RWPE2 (cell line): ENCODE measurements around the gene PGLYRP3.

Experiments used
- ATAC-seq: fragments of 200-7000 bp; cut with Tn5 transposase; 3 replicates; pipeline ENCODE4 v1.9.1; 2021; ENCODE audit warnings: low read depth
- DNase-seq: peaks from one replicate; pipeline ENCODE4 v3.0.0-alpha.2; 2020; ENCODE audit warnings: low spot score
- H3K27ac ChIP-seq: fragments of 450-650 bp; 2 replicates; pipeline ENCODE4 v1.5.1; 2017; ENCODE audit warnings: mild to moderate bottlenecking; ENCODE audit not compliant: poor library complexity, severe bottlenecking
- H3K27me3 ChIP-seq: fragments of 250-450 bp; sonication (Bioruptor Pico); 2 replicates; pipeline ENCODE4 v1.5.1; 2021; ENCODE audit warnings: mild to moderate bottlenecking, moderate library complexity; ENCODE audit not compliant: insufficient read depth, poor library complexity, severe bottlenecking
- H3K36me3 ChIP-seq: fragments of 250-450 bp; sonication (Bioruptor Pico); 2 replicates; pipeline ENCODE4 v1.5.1; 2020; ENCODE audit warnings: low read depth, mild to moderate bottlenecking, moderate library complexity
- H3K4me1 ChIP-seq: fragments of 250-450 bp; sonication (Bioruptor Pico); 2 replicates; pipeline ENCODE4 v1.5.1; 2021; ENCODE audit warnings: mild to moderate bottlenecking, moderate library complexity; ENCODE audit not compliant: insufficient read depth, poor library complexity, severe bottlenecking
- H3K4me3 ChIP-seq: fragments of 250-450 bp; sonication (Bioruptor Pico); 2 replicates; pipeline ENCODE4 v1.5.1; 2021; ENCODE audit warnings: mild to moderate bottlenecking, moderate library complexity; ENCODE audit not compliant: severe bottlenecking
- H3K9me3 ChIP-seq: fragments of 250-450 bp; sonication (Bioruptor Pico); 2 replicates; pipeline ENCODE4 v1.5.1; 2021; ENCODE audit warnings: mild to moderate bottlenecking, moderate library complexity; ENCODE audit not compliant: severe bottlenecking
- CTCF ChIP-seq: fragments of 450-650 bp; IDR thresholded peaks from one replicate; pipeline ENCODE4 v1.5.1; 2017; ENCODE audit warnings: mild to moderate bottlenecking, moderate library complexity; ENCODE audit not compliant: poor library complexity, severe bottlenecking

Gene PGLYRP3

GRCh38 chr1:153305682-153306081, 7.1 kb downstream of the PGLYRP3 start:
- no peaks in the 10 kb centered on the region for H3K36me3 ChIP-seq
- DNase-seq (no peak), ATAC-seq (no peak)
- H3K4me3 ChIP-seq, result no peak overlapping the region
- no peak overlapping the region for H3K27ac ChIP-seq
- no peaks in the 10 kb centered on the region for H3K4me1 ChIP-seq
- H3K9me3 ChIP-seq, result no peaks in the 10 kb centered on the region
- peaks cover 3% of the 10 kb centered on the region for H3K27me3 ChIP-seq
- TF ChIP-seq CTCF, result no peak

GRCh38 chr1:153302308-153302707, 10.4 kb downstream of the PGLYRP3 start:
- DNase-seq, result no peak
- TF ChIP-seq CTCF, result no peak

GRCh38 chr1:153293851-153294250, 18.9 kb downstream of the PGLYRP3 start:
- ATAC-seq (no peak), DNase-seq (no peak)
- Histone ChIP-seq H3K36me3 (no peaks in the 10 kb centered on the region), H3K4me1 (no peaks in the 10 kb centered on the region), H3K27ac (no peak overlapping the region), H3K9me3 (no peaks in the 10 kb centered on the region), H3K4me3 (no peak overlapping the region), H3K27me3 (no peaks in the 10 kb centered on the region)
- TF ChIP-seq CTCF, result no peak

More at GRCh38 chr1:153302308-153302707, 10.4 kb downstream of the PGLYRP3 start:
- H3K4me1 ChIP-seq, result no peaks in the 10 kb centered on the region
- ATAC-seq, result no peak
- H3K36me3 ChIP-seq, result no peaks in the 10 kb centered on the region
- H3K9me3 ChIP-seq, result no peaks in the 10 kb centered on the region
- peaks cover 3% of the 10 kb centered on the region for H3K27me3 ChIP-seq
- no peak overlapping the region for H3K27ac ChIP-seq
- H3K4me3 ChIP-seq, result no peak overlapping the region

- DNase-seq (no peak), ATAC-seq (no peak)
- Histone ChIP-seq H3K4me1 (no peaks in the 10 kb centered on the region), H3K27ac (no peak overlapping the region), H3K36me3 (no peaks in the 10 kb centered on the region), H3K4me3 (no peak overlapping the region), H3K9me3 (no peaks in the 10 kb centered on the region), H3K27me3 (no peaks in the 10 kb centered on the region)
- no peak for TF ChIP-seq CTCF
These were observed 19.3 kb downstream of the PGLYRP3 start for GRCh38 chr1:153293480-153293775.

GRCh38 chr1:153292740-153293479, 19.8 kb downstream of the PGLYRP3 start:
- no peaks in the 10 kb centered on the region for H3K4me1 ChIP-seq
- no peak for DNase-seq
- H3K27me3 ChIP-seq, result no peaks in the 10 kb centered on the region
- no peak overlapping the region for H3K27ac ChIP-seq
- no peak for ATAC-seq
- H3K36me3 ChIP-seq, result no peaks in the 10 kb centered on the region
- H3K4me3 ChIP-seq, result no peak overlapping the region
- no peaks in the 10 kb centered on the region for H3K9me3 ChIP-seq
- no peak for TF ChIP-seq CTCF
